Kidney epithelial cell (primary cell): Measurements from ENCODE around the gene PPP1R13L. TPM values are rescaled to one million over a fixed set of nuclear protein-coding genes. Genes with fewer than 3 reads are reported as not detected.

Source experiments
- DNase-seq: peaks from one replicate; pipeline ENCODE4 v3.0.0-alpha.2; 2010; ENCODE audit warnings: low read depth
- H3K27me3 ChIP-seq: 2 replicates; pipeline ENCODE4 v1.6.0; 2011; ENCODE audit warnings: low read length; ENCODE audit not compliant: control insufficient read depth, insufficient read depth
- H3K36me3 ChIP-seq: 2 replicates; pipeline ENCODE4 v1.5.1; 2011; ENCODE audit warnings: low read length; ENCODE audit not compliant: control insufficient read depth, insufficient read depth
- H3K4me3 ChIP-seq: 2 replicates; pipeline ENCODE4 v1.5.1; 2011; ENCODE audit warnings: low read depth, mild to moderate bottlenecking, control low read depth, low read length
- CTCF ChIP-seq: IDR thresholded peaks from 2 replicates; pipeline ENCODE4 v1.5.1; 2011; ENCODE audit warnings: mild to moderate bottlenecking, moderate library complexity, low read length, control low read depth, inconsistent platforms; ENCODE audit not compliant: insufficient read depth, poor library complexity, severe bottlenecking
- total RNA-seq: library from RNA; depleted of rRNA; stranded (reverse); fragments of >200 nt; gene quantifications from 2 replicates; pipeline ENCODE4 v1.2.3, GENCODE V29; 2015

Gene PPP1R13L
- total RNA-seq, 1 donor from 2014 or later, result 30.9 TPM

GRCh38 chr19:45406226-45407090 lies 1.6 kb upstream of the PPP1R13L start, which contains the start of gene POLR1G:
Gene POLR1G, plus strand, starts transcription at chr19:45406644. Its CDS starts 53 bp downstream, at chr19:45406697.
- no peaks in the 10 kb centered on the region for H3K27me3 ChIP-seq
- no peak for TF ChIP-seq CTCF
- no peaks in the 10 kb centered on the region for H3K36me3 ChIP-seq

GRCh38 chr19:45405435-45406225 lies 761 bp upstream of the PPP1R13L start:
- TF ChIP-seq CTCF, result no peak
- H3K36me3 ChIP-seq, result no peaks in the 10 kb centered on the region
- H3K4me3 ChIP-seq, result peak overlapping the region; percentile 86
- peak; percentile 75 for DNase-seq
- no peaks in the 10 kb centered on the region for H3K27me3 ChIP-seq

More at GRCh38 chr19:45406226-45407090, 1.6 kb upstream of the PPP1R13L start, which contains the start of gene POLR1G:
- DNase-seq, result no peak
- peak within 1 kb of the TSS; percentile 86 for H3K4me3 ChIP-seq

- no peaks in the 10 kb centered on the region for H3K27me3 ChIP-seq
- TF ChIP-seq CTCF, result peak; percentile 78
- no peak for DNase-seq
- H3K4me3 ChIP-seq, result peak overlapping the region; percentile 86
- H3K36me3 ChIP-seq, result no peaks in the 10 kb centered on the region
Observed at GRCh38 chr19:45403781-45404556, 900 bp downstream of the PPP1R13L start.

GRCh38 chr19:45403272-45403671 lies 1.6 kb downstream of the PPP1R13L start:
- H3K4me3 ChIP-seq, result no peak overlapping the region
- no peak for DNase-seq

More at GRCh38 chr19:45403272-45403671, 1.6 kb downstream of the PPP1R13L start:
- no peak for TF ChIP-seq CTCF
- Histone ChIP-seq H3K36me3 (no peaks in the 10 kb centered on the region), H3K27me3 (no peaks in the 10 kb centered on the region)
